GM12801 (cell line): ENCODE measurements around the gene SSBP2.

Experiments
- CTCF ChIP-seq: IDR thresholded peaks from one replicate; pipeline ENCODE4 v1.5.1; 2011; ENCODE audit warnings: control low read depth; ENCODE audit not compliant: insufficient read length; ENCODE audit errors: extremely low read depth

Gene SSBP2

GRCh38 chr5:81545911-81546310 lies 205.0 kb downstream of the SSBP2 start:
- TF ChIP-seq CTCF: no peak

GRCh38 chr5:81544351-81545018 lies 206.4 kb downstream of the SSBP2 start:
- no peak for TF ChIP-seq CTCF

- no peak for TF ChIP-seq CTCF
Observed at GRCh38 chr5:81542242-81542641, 208.7 kb downstream of the SSBP2 start.

GRCh38 chr5:81537905-81538547 lies 212.9 kb downstream of the SSBP2 start:
- no peak for TF ChIP-seq CTCF

- no peak for TF ChIP-seq CTCF
Observed at GRCh38 chr5:81534441-81534840, 216.5 kb downstream of the SSBP2 start.

GRCh38 chr5:81533629-81534405 lies 217.1 kb downstream of the SSBP2 start:
- no peak for TF ChIP-seq CTCF

GRCh38 chr5:81530919-81531318 lies 220.0 kb downstream of the SSBP2 start:
- TF ChIP-seq CTCF: no peak
